Liver (tissue), 3 donors: ENCODE measurements around the gene TRMT11.

Source experiments
- ATF3 ChIP-seq: IDR thresholded peaks from 2 replicates; pipeline ENCODE4 v1.6.1; 2016; ENCODE audit warnings: antibody characterized with exemption
- CTCF ChIP-seq: fragments of 150-350 bp; IDR thresholded peaks from 2 replicates; pipeline ENCODE4 v1.5.1; 2017; ENCODE audit warnings: improper control_type of control experiment, low read depth, low read length; ENCODE audit not compliant: missing input control
- GABPA ChIP-seq, 2 donors: IDR thresholded peaks in 1 of 2; conservative IDR thresholded peaks in 1 of 2; 2 replicates each; pipeline ENCODE4 v1.6.1; 2016; ENCODE audit warnings: antibody characterized with exemption in 2 of 2, mild to moderate bottlenecking in 1 of 2, moderate library complexity in 1 of 2
- JUND ChIP-seq, 2 donors: IDR thresholded peaks; 2 replicates each; pipeline ENCODE4 v1.6.1; 2016; ENCODE audit warnings: antibody characterized with exemption in 2 of 2
- NR2F2 ChIP-seq: IDR thresholded peaks from 2 replicates; pipeline ENCODE4 v1.6.1; 2016; ENCODE audit warnings: antibody characterized with exemption
- RAD21 ChIP-seq, 2 donors: IDR thresholded peaks; 2 replicates each; pipeline ENCODE4 v1.6.1; 2016; ENCODE audit warnings: antibody characterized with exemption in 2 of 2, mild to moderate bottlenecking in 2 of 2
- RXRA ChIP-seq, 2 donors: IDR thresholded peaks; 2 replicates each; pipeline ENCODE4 v1.6.1; 2017 to 2018; ENCODE audit warnings: antibody characterized with exemption in 2 of 2, mild to moderate bottlenecking in 1 of 2
- YY1 ChIP-seq: IDR thresholded peaks from 2 replicates; pipeline ENCODE4 v1.6.1; 2016; ENCODE audit warnings: antibody characterized with exemption, mild to moderate bottlenecking
- ZBTB33 ChIP-seq: IDR thresholded peaks from 2 replicates; pipeline ENCODE4 v1.6.1; 2016; ENCODE audit warnings: antibody characterized with exemption
- TF ChIP-seq, protein P1 (sequence below): IDR thresholded peaks from 2 replicates; pipeline ENCODE4 v1.6.1; 2016; ENCODE audit warnings: antibody characterized with exemption, mild to moderate bottlenecking
- donor health status: healthy.
- donor health status: healthy.

DNA sequence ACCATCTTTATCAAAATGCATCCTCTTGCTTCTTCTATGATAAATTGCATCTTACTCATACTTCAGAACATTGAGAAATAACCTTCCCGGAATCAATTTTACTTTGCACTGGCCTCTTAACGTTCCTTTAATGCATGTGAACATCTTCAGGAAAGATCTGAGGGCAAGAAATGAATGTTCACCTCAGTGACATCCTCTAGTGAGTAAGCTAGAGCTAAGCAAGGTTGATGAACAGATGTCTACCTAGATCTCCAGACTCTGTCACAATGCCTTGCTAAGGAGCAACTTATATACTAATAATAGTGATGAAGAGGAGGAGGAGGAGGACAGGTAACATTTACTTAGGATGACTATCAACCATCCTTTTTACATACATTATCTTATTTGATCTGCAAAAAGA, 46.5 kb upstream of the TRMT11 start:
- TF ChIP-seq CTCF = no peak
- no peak for TF ChIP-seq RAD21 (IDR thresholded peaks at IDR 0.05)
- TF ChIP-seq, protein P1, sequence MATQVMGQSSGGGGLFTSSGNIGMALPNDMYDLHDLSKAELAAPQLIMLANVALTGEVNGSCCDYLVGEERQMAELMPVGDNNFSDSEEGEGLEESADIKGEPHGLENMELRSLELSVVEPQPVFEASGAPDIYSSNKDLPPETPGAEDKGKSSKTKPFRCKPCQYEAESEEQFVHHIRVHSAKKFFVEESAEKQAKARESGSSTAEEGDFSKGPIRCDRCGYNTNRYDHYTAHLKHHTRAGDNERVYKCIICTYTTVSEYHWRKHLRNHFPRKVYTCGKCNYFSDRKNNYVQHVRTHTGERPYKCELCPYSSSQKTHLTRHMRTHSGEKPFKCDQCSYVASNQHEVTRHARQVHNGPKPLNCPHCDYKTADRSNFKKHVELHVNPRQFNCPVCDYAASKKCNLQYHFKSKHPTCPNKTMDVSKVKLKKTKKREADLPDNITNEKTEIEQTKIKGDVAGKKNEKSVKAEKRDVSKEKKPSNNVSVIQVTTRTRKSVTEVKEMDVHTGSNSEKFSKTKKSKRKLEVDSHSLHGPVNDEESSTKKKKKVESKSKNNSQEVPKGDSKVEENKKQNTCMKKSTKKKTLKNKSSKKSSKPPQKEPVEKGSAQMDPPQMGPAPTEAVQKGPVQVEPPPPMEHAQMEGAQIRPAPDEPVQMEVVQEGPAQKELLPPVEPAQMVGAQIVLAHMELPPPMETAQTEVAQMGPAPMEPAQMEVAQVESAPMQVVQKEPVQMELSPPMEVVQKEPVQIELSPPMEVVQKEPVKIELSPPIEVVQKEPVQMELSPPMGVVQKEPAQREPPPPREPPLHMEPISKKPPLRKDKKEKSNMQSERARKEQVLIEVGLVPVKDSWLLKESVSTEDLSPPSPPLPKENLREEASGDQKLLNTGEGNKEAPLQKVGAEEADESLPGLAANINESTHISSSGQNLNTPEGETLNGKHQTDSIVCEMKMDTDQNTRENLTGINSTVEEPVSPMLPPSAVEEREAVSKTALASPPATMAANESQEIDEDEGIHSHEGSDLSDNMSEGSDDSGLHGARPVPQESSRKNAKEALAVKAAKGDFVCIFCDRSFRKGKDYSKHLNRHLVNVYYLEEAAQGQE = no peak
- TF ChIP-seq NR2F2 = no peak
- no peak for TF ChIP-seq JUND (IDR thresholded peaks at IDR 0.05)
- TF ChIP-seq ZBTB33 = no peak
- TF ChIP-seq ATF3 = no peak
- no peak for TF ChIP-seq GABPA (IDR thresholded peaks at IDR 0.05 in 1 of 2, conservative IDR thresholded peaks at IDR 0.05 in 1 of 2)
- no peak for TF ChIP-seq YY1
- no peak for TF ChIP-seq RXRA (IDR thresholded peaks at IDR 0.05)
